Sigmoid colon (tissue), 4 donors: ENCODE results near the gene LTBR.

ENCODE experiments used
- EP300 ChIP-seq, 4 donors: sonication (generic); formaldehyde crosslinking; IDR thresholded peaks; one replicate each; pipeline ENCODE4 v1.6.1; 2017; ENCODE audit warnings: antibody characterized with exemption in 4 of 4
- POLR2A ChIP-seq, 2 donors: fragments of 450-650 bp; IDR thresholded peaks; one replicate each; pipeline ENCODE4 v1.6.1; 2016; ENCODE audit warnings: antibody characterized with exemption in 2 of 2, mild to moderate bottlenecking in 2 of 2, moderate library complexity in 2 of 2

- TF ChIP-seq POLR2A (IDR thresholded peaks at IDR 0.05) (no peak), EP300 (IDR thresholded peaks at IDR 0.05) (peak in 1 of 4 donors; percentile 22)
These were observed 36.3 kb upstream of the LTBR start for GRCh38 chr12:6347367-6348338.
